NCI-H2196 (cell line): Measurements from ENCODE around the gene PRDM2.

Experiments
- DNase-seq: peaks from one replicate; lab custom pipeline; 2025; ENCODE audit not compliant: unreplicated experiment; lab: John Stamatoyannopoulos, UW

The PRDM2 gene

DNA sequence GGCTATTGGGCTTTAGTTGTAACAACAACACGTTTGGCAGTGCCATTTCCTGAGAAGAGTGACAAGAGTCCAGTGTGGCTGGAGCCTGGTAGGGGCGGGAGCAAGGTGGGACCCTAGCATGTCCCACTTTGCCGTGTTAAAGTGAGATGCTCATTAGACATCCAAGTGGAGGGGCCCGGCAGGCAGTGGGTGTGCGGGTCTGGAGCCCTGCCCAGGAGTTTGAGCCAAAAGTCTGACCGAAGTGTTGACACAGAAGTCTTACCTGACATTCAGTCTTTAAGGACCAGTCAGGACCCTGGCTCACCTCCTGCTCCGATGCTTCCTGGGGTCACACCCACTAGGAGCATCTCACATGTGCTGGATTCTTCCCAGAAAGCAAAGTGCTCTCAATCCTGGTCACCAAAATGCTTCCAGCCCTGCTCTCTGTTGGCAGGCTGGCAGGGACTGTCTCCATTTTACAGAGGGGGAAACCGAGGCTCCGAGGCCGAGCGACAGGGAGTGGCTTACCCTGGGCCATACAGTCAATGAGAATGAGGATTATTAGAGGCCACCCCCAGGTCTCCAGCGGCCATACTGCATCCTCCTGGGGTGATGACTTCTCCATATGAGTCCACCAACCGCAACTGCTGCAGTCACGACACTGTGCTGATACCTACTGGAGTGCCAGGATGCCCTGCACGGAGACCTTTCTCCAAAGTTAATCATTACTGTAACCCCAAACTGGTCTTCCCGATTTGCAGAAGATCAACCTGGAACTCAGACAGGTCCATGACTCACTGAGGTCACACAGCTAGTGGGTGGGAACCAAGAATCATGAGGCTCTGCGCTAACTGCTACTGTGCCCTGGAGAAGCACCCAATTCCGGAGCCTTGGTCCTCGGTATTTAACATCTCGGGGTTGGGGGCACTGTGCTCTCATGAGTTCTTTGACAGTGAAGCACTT lies 112.7 kb downstream of the PRDM2 start:
- DNase-seq: no peak

GRCh38 chr1:13813398-13814012 lies 113.5 kb downstream of the PRDM2 start:
- DNase-seq: no peak

DNA sequence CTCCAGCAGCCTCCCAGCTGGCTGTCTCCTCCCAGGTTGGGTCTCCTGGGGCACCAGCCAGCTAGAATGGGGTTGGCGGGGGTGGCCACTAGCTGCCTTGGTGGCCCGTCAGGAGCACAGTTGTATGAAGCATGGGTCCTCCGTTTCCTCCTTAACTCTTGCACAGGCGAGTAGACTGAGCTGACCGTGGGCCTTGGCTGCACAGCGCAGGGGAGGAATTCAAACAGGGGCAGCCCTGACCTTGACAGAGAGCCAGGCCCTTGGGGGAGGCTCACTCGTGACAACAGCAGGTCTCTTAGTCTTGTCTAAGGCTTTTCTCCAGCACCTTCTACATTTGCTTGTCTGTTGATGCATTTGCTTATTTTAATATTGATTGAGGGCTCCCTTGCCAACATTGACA lies 114.1 kb downstream of the PRDM2 start:
- no peak for DNase-seq

- DNase-seq: no peak
Observed at GRCh38 chr1:13816016-13816760, 116.2 kb downstream of the PRDM2 start.

DNA sequence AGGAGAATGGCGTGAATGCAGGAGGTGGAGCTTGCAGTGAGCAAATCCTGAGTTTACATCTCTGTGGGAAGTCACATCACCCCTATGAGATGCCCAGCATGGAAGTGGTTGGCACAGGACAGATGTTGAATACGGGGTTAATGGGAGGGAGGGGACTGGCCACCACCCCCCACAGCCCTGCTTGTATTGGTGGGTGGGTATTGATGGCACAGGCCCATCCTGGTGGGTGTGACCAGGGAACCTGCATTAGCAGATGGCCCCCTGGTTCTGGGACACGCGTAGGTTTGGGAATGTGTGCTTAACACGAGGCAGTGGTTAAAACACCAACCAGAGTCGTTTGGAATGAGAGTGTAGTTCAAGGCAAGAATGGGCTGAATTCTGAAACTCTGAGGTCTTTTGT lies 117.9 kb downstream of the PRDM2 start:
- DNase-seq: no peak

GRCh38 chr1:13818926-13819325 lies 118.9 kb downstream of the PRDM2 start:
- no peak for DNase-seq

GRCh38 chr1:13819642-13820041 lies 119.7 kb downstream of the PRDM2 start:
- no peak for DNase-seq

- DNase-seq: no peak
Observed at GRCh38 chr1:13820055-13820454, 120.1 kb downstream of the PRDM2 start.

GRCh38 chr1:13820456-13820855 lies 120.5 kb downstream of the PRDM2 start:
- DNase-seq: no peak

GRCh38 chr1:13823126-13823880 lies 123.3 kb downstream of the PRDM2 start:
- DNase-seq: no peak

DNA sequence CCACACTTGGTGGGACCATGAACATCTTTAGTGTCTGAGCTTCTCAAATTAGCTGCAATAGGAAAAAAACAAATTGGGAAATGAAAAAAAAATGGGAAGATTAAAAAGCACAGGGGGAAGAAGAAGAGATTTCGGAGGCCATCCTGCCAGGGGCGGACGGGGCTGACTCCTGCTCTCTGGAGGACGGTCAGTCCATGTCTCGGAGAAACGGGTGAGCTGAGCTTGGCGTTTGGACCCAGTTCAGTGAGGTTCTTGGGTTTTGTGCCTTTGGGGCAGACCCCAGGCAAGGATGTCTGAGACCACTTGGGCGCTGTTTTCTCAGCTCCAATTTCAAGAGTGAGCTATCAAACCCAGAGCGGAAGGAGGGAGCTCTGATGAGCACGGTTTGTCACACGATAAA lies 123.9 kb downstream of the PRDM2 start:
- DNase-seq: no peak

- DNase-seq: no peak
Observed at GRCh38 chr1:13824626-13825025, 124.6 kb downstream of the PRDM2 start.

DNA sequence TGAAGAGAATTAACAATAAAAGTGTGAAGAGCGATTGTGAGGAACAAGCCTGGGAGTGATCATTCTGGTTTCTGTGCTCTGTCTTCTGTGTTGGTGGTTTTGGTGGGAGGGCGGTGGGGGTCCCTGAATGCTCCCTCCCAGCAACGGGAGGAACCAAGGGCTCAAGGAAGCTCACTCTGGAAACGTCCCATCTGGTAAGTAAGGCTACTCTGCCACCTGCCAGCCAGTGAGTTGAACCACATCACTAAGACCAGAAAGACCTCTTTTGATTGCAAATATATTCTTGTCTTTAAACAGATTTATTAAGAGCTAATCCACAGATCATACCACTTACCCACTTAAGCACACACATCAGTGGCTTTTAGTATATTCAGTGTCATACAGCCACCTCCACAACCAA lies 125.0 kb downstream of the PRDM2 start:
- DNase-seq: no peak

DNA sequence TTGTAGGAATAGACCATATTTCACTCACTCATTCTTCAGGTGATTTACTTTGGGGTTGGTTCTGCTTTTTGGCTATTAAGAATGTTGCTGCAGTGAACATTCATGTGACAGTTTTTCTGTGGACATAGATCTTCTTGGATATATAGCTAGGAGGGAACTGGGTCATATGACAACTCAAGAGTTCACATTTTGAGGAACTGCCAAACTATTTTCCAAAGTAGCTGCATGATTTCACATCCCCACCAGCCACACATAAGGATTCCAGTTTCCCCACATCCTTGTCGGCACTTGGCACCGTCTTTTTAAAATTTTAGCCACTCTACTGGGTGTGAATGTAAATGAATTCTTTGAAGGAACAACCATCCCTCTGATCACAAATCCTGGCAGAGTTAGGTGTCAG lies 126.0 kb downstream of the PRDM2 start:
- no peak for DNase-seq

- no peak for DNase-seq
Observed at GRCh38 chr1:13826591-13826990, 126.6 kb downstream of the PRDM2 start.

GRCh38 chr1:13828454-13829151 lies 128.6 kb downstream of the PRDM2 start:
- peak; percentile 47 for DNase-seq

- peak; percentile 5 for DNase-seq
Observed at GRCh38 chr1:13829152-13829769, 129.3 kb downstream of the PRDM2 start.

DNA sequence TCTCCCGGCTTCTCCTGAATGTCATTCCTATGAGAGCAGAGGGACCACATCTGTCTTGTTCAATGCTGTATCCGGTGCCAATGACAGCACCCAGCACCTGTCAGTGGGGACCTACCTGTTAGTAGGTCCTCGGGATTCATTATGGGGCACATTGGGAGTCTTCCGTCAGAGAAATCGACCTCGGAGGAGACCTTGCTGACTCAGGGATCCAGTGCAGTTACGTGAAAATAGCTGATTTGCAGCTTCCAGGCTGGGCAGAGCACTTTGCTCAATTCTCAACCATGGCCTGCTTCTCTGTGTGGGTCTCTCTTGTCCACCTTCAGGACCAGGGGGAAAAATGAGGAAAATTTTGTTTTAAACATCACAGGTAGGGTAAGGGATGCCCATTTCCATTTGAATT lies 130.2 kb downstream of the PRDM2 start:
- DNase-seq: no peak

- DNase-seq: peak; percentile 49
Observed at GRCh38 chr1:13830616-13831280, 130.8 kb downstream of the PRDM2 start.
